IPS-18a (cell line): ENCODE data around the gene CGB8.
"Not testable (repeated sequence)": the region's sequence is repeated elsewhere in the genome, so short reads cannot be mapped to it uniquely, and the experiment has no call there.

Experiments used
- H3K27ac ChIP-seq: one replicate; pipeline ENCODE4 v1.5.1; 2013; ENCODE audit warnings: low read length
- H3K27me3 ChIP-seq: one replicate; pipeline ENCODE4 v1.6.1; 2013; ENCODE audit warnings: mild to moderate bottlenecking, low read length; ENCODE audit not compliant: control insufficient read depth, insufficient read depth
- H3K36me3 ChIP-seq: one replicate; pipeline ENCODE4 v1.6.1; 2013; ENCODE audit warnings: low read depth, low read length; ENCODE audit not compliant: control insufficient read depth
- H3K4me1 ChIP-seq: one replicate; pipeline ENCODE4 v1.6.1; 2013; ENCODE audit warnings: low read depth, low read length; ENCODE audit not compliant: control insufficient read depth
- H3K4me3 ChIP-seq: one replicate; pipeline ENCODE4 v1.5.1; 2013; ENCODE audit warnings: low read length
- H3K9ac ChIP-seq: one replicate; pipeline ENCODE4 v1.6.1; 2013; ENCODE audit warnings: mild to moderate bottlenecking, low read length, moderate library complexity
- H3K9me3 ChIP-seq: one replicate; pipeline ENCODE4 v1.6.1; 2013; ENCODE audit warnings: low read depth, low read length; ENCODE audit not compliant: control insufficient read depth

The CGB8 gene

DNA sequence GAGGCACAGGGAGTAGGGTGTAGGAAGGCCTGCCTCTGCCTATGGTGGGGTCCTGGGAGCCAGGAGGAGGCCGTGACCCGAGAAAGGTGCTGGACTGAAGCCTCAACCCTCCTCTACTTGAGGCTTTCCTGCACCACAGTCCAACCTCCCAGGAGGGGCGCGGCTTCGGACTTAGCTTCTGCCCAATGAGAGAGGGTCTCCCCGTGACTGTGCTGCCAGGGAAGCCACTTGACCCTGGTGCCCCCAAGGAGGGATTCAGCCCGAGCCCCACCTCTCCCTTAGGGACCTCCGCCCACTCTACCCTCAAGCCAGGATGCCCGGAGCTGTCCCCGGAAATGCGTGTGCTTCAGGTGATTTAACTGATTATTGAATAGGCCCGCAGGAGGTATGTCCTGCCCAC lies at the start of gene CGB8:
TSS of gene CGB8 (minus strand) at position 101 of the 400 bp plus-strand sequence. CDS start 372 bp downstream, outside the sequence.
- H3K27ac ChIP-seq, result not testable (repeated sequence)

DNA sequence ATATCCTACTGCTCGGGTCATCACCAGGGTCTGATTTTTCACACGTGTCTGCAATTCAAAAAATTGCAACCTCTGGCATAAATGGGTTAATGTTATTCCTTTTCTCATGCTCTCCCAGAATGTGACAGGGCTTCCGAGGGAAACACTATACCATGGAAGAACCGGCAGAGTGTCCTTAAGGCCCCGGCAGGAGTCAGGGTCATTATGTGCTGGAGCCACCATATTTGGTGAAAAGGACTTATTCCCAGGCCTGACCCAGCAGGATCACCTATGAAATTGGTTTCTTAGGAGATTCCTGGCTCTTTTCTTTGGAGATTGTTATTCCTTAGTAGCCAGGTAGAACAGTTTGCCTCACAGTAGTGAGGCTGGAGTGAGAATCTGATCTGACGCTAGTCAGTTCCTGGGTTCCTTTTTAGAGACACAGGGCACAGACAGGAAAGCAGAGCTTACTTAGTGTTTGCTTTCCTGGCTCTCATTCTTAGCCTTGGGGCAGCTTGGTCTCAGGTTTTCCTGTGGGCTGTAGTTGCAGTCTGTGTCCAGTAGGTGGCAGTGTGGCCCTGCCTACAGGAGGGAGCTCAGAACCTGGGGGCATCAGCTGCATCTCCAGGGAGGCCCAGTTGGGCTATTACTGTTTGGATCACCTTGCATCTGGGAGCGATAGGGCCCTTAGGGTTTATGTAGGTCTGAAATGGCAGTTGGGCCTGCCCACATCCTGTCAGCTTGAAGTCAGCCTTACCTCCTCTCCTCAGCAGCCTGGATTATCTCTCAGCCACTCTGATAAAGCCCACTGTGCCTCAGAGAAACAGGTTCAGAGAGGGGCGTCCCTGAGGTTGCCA lies 48.8 kb upstream of the CGB8 start:
- Histone ChIP-seq H3K9ac (no peak overlapping the region), H3K4me1 (no peaks in the 10 kb centered on the region), H3K27ac (no peak overlapping the region), H3K36me3 (peaks cover 74% of the 10 kb centered on the region), H3K9me3 (no peaks in the 10 kb centered on the region), H3K4me3 (no peak overlapping the region), H3K27me3 (no peaks in the 10 kb centered on the region)

More for the DNA sequence above, at the start of gene CGB8:
- H3K9me3 ChIP-seq, H3K27me3 ChIP-seq, H3K4me1 ChIP-seq, H3K36me3 ChIP-seq, H3K4me3 ChIP-seq, H3K9ac ChIP-seq: not testable (repeated sequence)

DNA sequence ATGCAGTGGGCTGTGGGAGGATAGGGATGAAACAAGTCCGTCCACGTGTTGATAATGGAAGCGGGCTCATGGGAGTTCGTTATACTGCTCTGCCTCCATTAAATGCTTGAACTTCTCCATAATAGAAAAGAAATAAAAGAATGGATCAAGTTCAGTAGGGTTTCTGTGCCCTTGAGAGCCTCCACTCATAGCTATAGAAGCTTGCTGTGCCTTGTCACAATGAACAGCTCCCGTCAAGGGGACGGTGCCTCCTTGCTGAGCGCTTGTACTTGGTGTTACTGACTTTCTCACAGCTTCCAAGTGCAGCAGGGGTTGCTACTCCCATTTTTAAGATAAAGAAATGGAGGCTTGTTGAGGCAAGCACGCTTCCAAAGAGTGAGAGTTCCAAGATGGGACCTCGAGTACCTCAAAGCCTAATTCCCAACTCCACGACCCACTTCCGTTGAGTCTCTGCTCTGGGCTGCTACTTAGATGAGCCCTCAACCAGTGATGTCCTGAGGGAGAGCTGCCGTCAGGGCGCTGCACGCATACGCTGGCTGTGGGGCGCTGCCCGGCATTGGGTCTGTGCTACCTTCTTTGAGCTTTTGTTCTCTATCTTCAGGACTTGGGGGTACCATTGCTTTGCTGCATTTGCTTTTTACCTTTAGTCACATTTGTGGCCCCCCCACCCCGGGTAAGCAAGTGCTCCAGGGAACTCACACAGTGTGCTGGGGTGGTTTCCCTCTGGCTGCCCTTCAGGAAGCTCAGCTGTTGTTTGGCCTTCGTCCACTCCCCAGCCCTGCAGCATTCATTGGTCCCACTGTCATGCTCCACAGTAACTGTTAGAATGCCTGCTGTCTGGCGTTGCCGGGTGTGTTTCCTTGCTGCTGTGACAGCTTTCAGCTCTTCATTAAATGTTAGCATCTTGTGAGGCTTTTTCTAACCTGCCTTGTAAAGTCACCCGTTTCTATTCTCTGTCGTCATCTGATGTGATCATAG lies 45.9 kb upstream of the CGB8 start:
- Histone ChIP-seq H3K36me3 (peaks cover 79% of the 10 kb centered on the region), H3K9me3 (no peaks in the 10 kb centered on the region), H3K4me3 (no peak overlapping the region), H3K4me1 (no peaks in the 10 kb centered on the region), H3K27ac (no peak overlapping the region), H3K9ac (no peak overlapping the region), H3K27me3 (no peaks in the 10 kb centered on the region)

DNA sequence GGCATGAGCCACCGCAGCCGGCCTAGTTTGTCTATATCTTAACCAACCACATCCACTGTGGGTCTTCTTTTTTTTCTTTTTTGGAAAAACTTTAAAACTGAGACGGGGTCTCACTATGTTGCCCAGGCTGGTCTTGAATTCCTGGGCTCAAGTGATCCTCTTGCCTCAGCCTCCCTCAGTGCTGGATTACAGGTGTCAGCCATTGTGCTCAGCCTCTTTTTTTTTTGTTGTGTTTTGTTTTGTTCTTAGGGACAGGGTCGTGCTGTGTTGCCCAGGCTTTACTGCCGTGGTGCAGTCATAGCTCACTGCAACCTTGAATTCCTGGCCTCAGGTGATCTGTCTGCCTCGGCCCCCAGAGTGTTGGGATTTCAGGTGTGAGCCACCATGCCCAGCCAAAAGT lies 43.8 kb upstream of the CGB8 start:
- Histone ChIP-seq H3K27me3 (no peaks in the 10 kb centered on the region), H3K4me3 (no peak overlapping the region), H3K9ac (no peak overlapping the region), H3K4me1 (no peaks in the 10 kb centered on the region), H3K36me3 (peaks cover 72% of the 10 kb centered on the region), H3K9me3 (no peaks in the 10 kb centered on the region), H3K27ac (no peak overlapping the region)

DNA sequence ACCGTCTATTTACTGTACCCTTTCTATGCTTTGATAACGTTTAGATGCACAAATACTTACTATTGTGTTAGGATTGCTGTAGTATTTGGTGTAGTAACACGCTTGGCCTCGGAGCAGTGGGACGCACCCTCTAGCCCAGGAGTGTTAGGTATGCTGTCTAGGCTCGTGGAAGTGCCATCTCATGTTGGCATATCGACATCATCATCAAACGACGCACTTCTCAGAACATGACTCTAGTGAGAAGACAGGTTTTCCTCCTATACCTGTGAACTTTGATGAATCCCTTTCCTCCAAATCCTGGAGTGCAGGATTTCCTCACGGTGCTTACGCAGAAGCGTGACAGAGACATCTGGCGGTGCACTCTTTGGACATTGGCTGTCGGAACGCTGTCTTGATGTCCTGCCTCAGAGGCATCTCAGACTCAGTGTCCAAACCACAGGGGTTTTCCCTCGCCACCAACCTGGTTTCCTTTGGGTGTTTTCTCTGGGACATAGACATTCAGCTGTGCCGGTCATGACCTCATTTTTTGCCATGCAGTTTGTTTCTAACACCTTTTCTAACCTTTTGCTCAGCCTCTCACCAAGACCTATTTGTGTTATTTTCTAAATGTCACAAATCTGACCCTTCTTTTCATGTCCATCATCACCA lies 42.6 kb upstream of the CGB8 start:
- Histone ChIP-seq H3K9me3 (no peaks in the 10 kb centered on the region), H3K27me3 (no peaks in the 10 kb centered on the region), H3K9ac (no peak overlapping the region), H3K36me3 (peaks cover 65% of the 10 kb centered on the region), H3K4me3 (no peak overlapping the region), H3K4me1 (no peaks in the 10 kb centered on the region), H3K27ac (no peak overlapping the region)

DNA sequence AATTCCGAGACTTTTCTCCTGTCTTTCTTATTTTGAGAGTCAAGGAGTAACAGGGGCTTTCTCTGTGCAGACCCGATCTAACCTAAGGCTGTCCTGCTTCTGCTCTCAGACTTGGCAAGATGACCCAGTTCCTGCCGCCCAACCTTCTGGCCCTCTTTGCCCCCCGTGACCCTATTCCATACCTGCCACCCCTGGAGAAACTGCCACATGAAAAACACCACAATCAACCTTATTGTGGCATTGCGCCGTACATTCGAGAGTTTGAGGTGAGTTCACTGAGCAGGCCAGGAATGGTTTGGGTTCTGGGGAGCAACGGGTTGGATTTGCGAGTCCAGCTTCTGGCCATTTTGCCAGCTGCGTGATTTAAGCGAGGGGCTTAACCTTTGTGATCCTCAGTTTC lies 37.4 kb upstream of the CGB8 start:
- Histone ChIP-seq H3K9ac (peak overlapping the region; percentile 87), H3K27ac (no peak overlapping the region), H3K27me3 (no peaks in the 10 kb centered on the region), H3K4me1 (no peaks in the 10 kb centered on the region), H3K4me3 (peak overlapping the region; percentile 70), H3K36me3 (peaks cover 28% of the 10 kb centered on the region), H3K9me3 (no peaks in the 10 kb centered on the region)

DNA sequence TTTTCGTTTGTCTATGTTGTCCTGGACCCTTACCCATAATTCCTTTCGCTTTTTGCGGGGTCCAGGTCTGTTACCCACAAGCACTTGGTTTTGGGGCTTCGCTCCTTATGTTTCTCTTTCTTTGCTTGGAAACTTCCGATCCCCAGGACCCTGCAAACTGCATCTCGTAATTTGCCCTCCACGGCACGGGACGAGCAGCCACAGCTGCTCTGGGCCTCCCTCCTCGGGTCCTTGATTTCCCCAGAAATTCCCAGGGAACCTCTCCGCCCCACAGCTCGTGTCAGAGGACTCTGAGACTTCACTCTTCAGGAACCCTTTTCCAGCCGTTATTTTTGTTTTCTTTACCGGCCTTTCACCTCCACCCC lies 36.9 kb upstream of the CGB8 start:
- Histone ChIP-seq H3K4me3 (peak overlapping the region; percentile 70), H3K27ac (peak overlapping the region; percentile 54), H3K4me1 (no peaks in the 10 kb centered on the region), H3K36me3 (peaks cover 23% of the 10 kb centered on the region), H3K27me3 (no peaks in the 10 kb centered on the region), H3K9ac (peak overlapping the region; percentile 87), H3K9me3 (no peaks in the 10 kb centered on the region)

DNA sequence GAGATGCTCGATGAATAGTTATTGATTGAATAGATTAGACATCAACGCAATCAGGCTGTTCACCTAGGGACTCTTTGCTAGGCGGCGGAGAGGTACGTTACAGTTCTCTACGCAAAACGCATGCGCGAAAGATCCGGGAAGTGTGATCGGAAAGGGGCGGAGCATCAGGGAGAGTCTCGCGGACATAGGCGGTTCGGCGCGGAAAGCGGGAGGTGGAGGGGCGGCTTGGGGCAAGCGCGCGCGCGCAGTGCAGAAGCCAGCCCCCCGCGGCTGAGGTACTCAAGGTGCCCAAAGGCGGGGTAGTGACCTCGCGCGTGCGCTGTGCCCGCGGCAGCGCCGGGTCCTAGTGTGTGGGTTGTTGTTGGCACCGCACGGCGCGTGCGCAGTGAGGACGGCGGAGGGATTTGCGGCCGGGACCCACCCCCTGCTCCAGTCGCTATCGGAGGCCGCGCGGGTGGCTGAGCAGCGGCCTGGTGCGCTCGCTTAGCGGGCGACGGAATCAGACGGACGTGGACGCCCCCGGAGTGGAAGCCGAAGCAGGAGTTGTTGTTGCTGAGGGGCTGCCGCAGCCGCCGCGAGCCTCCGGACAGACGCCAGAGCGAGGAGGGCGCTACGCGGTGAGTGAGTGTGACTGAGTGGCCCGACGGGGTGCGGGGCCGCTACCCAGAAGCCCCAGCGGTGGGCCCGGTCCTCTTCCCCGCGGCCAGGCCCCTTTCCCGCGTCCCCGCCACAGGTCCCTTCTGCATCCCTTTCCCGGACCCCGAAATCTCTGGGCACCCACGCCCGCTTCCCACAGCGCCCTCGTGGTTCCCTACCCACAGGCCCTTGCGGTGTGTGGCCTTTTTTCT lies 36.3 kb upstream of the CGB8 start, which contains the start of gene SNRNP70:
TSS of gene SNRNP70 (plus strand) at position 432 of the 848 bp plus-strand sequence. CDS start 964 bp downstream, outside the sequence.
- peak within 1 kb of the TSS; percentile 87 for H3K9ac ChIP-seq
- peaks cover 17% of the 10 kb centered on the region for H3K36me3 ChIP-seq
- peaks cover 5% of the 10 kb centered on the region for H3K27me3 ChIP-seq
- H3K4me3 ChIP-seq, result peak within 1 kb of the TSS; percentile 70
- no peaks in the 10 kb centered on the region for H3K9me3 ChIP-seq
- H3K27ac ChIP-seq, result peak within 1 kb of the TSS; percentile 54
- no peaks in the 10 kb centered on the region for H3K4me1 ChIP-seq

DNA sequence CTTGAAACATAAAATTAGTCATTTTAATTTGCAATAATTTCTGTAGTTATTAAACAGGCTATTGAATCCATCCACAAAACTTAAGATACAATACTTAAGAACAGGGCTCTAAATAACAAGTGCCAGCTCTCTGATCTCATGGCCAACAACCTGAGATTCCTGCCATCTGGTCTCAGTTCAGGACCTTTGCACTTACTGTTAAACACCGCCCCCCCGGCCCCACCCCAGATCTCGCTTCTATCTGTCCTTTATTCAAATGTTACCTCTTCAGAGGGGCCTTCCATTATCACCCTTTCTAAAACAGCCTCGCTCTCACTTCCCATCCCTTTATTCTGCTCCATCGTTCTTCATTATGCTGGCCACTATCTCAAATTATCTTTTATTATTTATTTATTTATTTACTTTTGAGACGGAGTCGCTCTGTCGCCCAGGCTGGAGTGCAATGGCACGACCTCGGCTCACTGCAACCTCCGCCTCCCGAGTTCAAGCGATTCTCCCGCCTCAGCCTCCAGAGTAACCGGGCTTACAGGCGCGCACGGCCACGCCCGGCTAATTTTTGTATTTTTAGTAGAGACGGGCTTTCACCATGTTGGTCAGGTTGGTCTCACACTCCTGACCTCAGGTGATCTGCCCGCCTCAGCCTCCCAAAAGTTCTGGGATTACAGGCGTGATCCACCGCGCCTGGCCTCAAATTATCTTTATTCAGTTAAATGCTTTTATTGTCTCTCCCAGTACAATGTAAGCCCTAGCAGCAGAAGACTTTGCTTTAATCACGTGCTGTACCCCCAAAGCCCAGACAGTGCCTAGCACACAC lies 35.5 kb upstream of the CGB8 start:
- Histone ChIP-seq H3K4me1 (no peaks in the 10 kb centered on the region), H3K36me3 (peaks cover 12% of the 10 kb centered on the region), H3K27me3 (peaks cover 8% of the 10 kb centered on the region), H3K27ac (no peak overlapping the region), H3K4me3 (peak overlapping the region; percentile 70), H3K9ac (peak overlapping the region; percentile 63), H3K9me3 (no peaks in the 10 kb centered on the region)

DNA sequence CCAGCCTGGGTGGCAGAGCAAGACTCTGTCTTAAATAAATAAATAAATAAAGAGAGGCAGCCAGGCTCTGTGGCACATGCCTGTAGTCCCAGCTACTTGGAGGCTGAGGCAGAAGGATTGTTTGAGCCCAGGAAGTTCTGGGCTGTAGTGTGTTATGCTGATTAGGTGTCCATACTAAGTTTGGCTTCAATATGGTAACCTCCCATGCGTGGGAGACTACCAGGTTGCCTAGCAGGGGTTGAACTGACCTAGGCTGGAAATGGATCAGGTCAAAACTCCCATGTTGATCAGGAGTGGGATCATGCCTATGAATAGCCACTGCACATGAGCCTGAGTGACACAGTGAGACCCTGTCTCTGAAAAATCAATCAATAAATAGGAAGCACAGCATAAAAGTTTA lies 32.4 kb upstream of the CGB8 start:
- Histone ChIP-seq H3K4me1 (no peaks in the 10 kb centered on the region), H3K27me3 (peaks cover 8% of the 10 kb centered on the region), H3K9me3 (no peaks in the 10 kb centered on the region), H3K36me3 (no peaks in the 10 kb centered on the region), H3K27ac (no peak overlapping the region), H3K9ac (no peak overlapping the region), H3K4me3 (no peak overlapping the region)
